Measurements from ENCODE around the gene NLGN1. TPM values are rescaled to one million over a fixed set of nuclear protein-coding genes. Genes with fewer than 3 reads are reported as not detected.

Gene NLGN1
- total RNA-seq, 1 experiment from 2014 or later = not detected

DNA sequence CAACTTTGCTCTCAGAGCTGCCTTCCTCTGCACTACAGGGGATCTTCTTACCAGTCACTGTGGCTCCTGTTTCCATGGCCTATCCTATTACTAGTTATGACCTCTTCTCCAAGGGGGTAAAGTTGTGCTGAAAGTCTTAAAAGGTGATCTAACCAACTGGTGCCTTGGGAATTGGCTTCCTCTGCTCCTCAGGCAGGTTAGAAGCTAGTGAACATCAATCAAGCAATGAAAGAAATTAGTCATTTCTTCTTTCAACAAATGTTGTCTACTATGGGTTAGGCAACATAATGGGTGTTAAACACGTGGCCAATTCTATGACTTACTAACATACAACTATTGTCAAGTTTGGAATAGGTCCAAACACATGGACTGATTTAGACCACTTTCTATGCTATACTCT is 890.2 kb downstream of the NLGN1 start:
- Mint-ChIP-seq H3K27me3 (ENCODE audit: insufficient read depth, unreplicated experiment) (peaks cover 57% of the 10 kb centered on the region), H3K4me1 (ENCODE audit: insufficient read depth, unreplicated experiment) (no peaks in the 10 kb centered on the region), H3K9me3 (ENCODE audit: unreplicated experiment) (no peaks in the 10 kb centered on the region), H3K4me3 (ENCODE audit: unreplicated experiment) (no peak overlapping the region), H3K36me3 (ENCODE audit: insufficient read depth, unreplicated experiment) (no peaks in the 10 kb centered on the region), H3K27ac (ENCODE audit: low read depth, unreplicated experiment) (no peak overlapping the region)
- BruUV-seq (replicated peaks) = no TSS peak
- intact Hi-C loops (cut with micrococcal nuclease) = no loop called here
- TF ChIP-seq, protein P1, sequence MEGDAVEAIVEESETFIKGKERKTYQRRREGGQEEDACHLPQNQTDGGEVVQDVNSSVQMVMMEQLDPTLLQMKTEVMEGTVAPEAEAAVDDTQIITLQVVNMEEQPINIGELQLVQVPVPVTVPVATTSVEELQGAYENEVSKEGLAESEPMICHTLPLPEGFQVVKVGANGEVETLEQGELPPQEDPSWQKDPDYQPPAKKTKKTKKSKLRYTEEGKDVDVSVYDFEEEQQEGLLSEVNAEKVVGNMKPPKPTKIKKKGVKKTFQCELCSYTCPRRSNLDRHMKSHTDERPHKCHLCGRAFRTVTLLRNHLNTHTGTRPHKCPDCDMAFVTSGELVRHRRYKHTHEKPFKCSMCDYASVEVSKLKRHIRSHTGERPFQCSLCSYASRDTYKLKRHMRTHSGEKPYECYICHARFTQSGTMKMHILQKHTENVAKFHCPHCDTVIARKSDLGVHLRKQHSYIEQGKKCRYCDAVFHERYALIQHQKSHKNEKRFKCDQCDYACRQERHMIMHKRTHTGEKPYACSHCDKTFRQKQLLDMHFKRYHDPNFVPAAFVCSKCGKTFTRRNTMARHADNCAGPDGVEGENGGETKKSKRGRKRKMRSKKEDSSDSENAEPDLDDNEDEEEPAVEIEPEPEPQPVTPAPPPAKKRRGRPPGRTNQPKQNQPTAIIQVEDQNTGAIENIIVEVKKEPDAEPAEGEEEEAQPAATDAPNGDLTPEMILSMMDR (IDR thresholded peaks at IDR 0.05; ENCODE audit: unreplicated experiment) = no peak
- DNase-seq (ENCODE audit: unreplicated experiment) = peak; percentile 12
- CTCF ChIA-PET = no interaction called here
- POLR2A ChIA-PET = no interaction called here

DNA sequence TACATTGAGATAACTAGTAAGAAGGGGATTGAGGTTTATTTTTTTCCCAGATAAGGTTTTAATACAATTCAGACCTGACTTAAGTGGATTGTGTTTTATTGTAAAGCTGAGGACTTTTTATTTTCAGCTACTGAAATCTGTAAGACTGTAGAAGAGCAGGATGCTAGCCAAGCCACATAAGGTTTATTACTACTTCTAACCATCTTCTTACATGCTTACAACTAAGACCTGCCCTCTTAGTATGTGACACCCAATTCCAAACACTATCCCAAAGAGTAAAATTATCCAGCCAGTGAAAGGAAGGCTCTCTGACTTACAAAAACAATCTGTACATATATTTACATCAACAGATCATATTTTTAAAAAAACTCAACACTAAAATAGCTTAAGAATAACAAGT is 897.1 kb downstream of the NLGN1 start:
- Mint-ChIP-seq H3K27ac (ENCODE audit: low read depth, unreplicated experiment) (no peak overlapping the region), H3K27me3 (ENCODE audit: insufficient read depth, unreplicated experiment) (peaks cover 63% of the 10 kb centered on the region), H3K36me3 (ENCODE audit: insufficient read depth, unreplicated experiment) (no peaks in the 10 kb centered on the region), H3K4me1 (ENCODE audit: insufficient read depth, unreplicated experiment) (no peaks in the 10 kb centered on the region), H3K9me3 (ENCODE audit: unreplicated experiment) (no peaks in the 10 kb centered on the region), H3K4me3 (ENCODE audit: unreplicated experiment) (no peak overlapping the region)
- TF ChIP-seq, protein P1 (IDR thresholded peaks at IDR 0.05; ENCODE audit: unreplicated experiment) = no peak
- intact Hi-C loops (cut with micrococcal nuclease) = no loop called here
- BruUV-seq (replicated peaks) = no TSS peak
- ChIA-PET CTCF (interaction anchor here (0.6 kb wide), 1 partner anchor 383 kb away, joined by 6 read pairs; no protein-coding TSS in a partner anchor), POLR2A (no interaction called here)
- DNase-seq (ENCODE audit: unreplicated experiment) = no peak

DNA sequence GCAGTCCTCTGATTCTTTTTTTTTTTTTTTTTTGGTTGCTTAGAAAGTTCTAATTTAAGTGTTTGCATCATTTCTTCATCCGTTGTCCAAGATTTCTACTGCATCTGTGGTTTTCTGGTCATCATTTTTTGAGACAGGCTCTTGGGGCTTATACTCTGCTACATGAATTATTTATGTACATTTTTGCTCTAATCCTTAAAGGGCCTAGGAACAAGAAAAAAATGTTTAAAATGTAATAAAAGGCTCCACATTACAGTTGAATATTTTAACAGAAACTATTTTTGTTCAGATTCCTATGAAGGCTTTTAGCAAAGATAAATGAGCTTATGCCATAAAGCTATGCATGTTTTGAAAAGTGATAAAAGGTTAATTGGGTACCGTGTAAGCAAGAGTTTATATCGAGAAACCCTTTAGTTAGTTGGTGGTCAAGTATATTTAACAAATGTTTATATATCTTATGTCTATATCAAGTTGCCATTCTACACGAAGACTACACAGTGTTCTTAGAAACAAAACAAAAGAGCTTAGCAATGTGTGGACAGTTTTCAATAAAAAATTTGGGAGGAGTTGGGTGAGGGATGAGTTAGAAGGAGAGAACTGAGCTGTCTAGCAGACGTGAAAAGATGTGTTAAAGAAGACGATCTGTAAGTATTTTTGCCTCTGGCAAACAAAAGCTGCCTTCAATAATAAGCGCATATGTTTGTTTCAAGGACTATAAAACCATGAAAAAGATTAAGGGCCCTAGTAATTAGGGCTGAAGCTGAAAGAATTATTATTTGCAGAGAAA is 898.0 kb downstream of the NLGN1 start:
- Mint-ChIP-seq H3K4me3 (ENCODE audit: unreplicated experiment) (no peak overlapping the region), H3K27ac (ENCODE audit: low read depth, unreplicated experiment) (no peak overlapping the region), H3K36me3 (ENCODE audit: insufficient read depth, unreplicated experiment) (no peaks in the 10 kb centered on the region), H3K4me1 (ENCODE audit: insufficient read depth, unreplicated experiment) (no peaks in the 10 kb centered on the region), H3K9me3 (ENCODE audit: unreplicated experiment) (no peaks in the 10 kb centered on the region), H3K27me3 (ENCODE audit: insufficient read depth, unreplicated experiment) (peaks cover 54% of the 10 kb centered on the region)
- intact Hi-C loops (cut with micrococcal nuclease) = no loop called here
- BruUV-seq (replicated peaks) = no TSS peak
- no peak for DNase-seq (ENCODE audit: unreplicated experiment)
- TF ChIP-seq, protein P1 (IDR thresholded peaks at IDR 0.05; ENCODE audit: unreplicated experiment) = no peak
- ChIA-PET CTCF (no interaction called here), POLR2A (no interaction called here)

DNA sequence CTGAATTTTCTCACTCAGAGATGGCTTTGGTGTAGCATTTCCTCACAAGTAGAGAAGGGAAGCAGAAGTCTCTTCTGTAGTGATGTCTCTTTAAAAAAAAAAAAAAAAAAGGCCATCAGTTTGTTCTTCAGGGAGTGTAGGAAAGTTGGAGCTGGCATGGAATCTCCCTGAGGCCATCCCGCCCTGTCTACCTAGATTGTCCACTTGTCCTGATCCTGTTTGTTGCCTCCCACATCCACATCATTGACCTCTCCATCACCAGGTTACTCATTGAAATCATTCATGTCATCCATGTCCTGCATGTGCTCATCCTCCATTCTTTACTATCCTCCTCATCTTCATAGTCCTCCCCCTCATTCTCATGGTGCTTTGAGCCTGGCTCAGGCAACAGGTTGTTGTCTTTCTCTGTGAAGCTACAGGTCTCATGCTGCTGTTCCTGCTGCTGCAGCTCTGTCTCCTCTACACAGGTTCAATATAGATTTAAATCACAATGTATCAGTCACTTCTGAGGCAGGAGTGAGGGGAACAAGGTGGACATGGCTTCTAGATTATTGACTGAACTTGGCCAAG is 905.3 kb downstream of the NLGN1 start:
- no peaks in the 10 kb centered on the region for H3K9me3 Mint-ChIP-seq (ENCODE audit: unreplicated experiment)
- H3K4me1 Mint-ChIP-seq (ENCODE audit: insufficient read depth, unreplicated experiment) = no peaks in the 10 kb centered on the region
- H3K27me3 Mint-ChIP-seq (ENCODE audit: insufficient read depth, unreplicated experiment) = peaks cover 4% of the 10 kb centered on the region
- no TSS peak for BruUV-seq (replicated peaks)
- no peak overlapping the region for H3K27ac Mint-ChIP-seq (ENCODE audit: low read depth, unreplicated experiment)
- no peaks in the 10 kb centered on the region for H3K36me3 Mint-ChIP-seq (ENCODE audit: insufficient read depth, unreplicated experiment)
- DNase-seq (ENCODE audit: unreplicated experiment) = no peak
- ChIA-PET CTCF (no interaction called here), POLR2A (no interaction called here)
- TF ChIP-seq, protein P1 (IDR thresholded peaks at IDR 0.05; ENCODE audit: unreplicated experiment) = no peak
- intact Hi-C loops (cut with micrococcal nuclease) = no loop called here
- no peak overlapping the region for H3K4me3 Mint-ChIP-seq (ENCODE audit: unreplicated experiment)

All from MCF 10A (cell line).